Gastroesophageal sphincter (tissue), 4 donors: ENCODE results near the gene RSKR. TPM values are rescaled to one million over a fixed set of nuclear protein-coding genes. Genes with fewer than 3 reads are reported as not detected.
"Not testable (repeated sequence)": the region's sequence is repeated elsewhere in the genome, so short reads cannot be mapped to it uniquely, and the experiment has no call there.

Experiments
- ATAC-seq: fragments of 150-250 bp; one replicate; pipeline ENCODE4 v1.9.1; 2016; ENCODE audit warnings: mild to moderate bottlenecking, moderate library complexity
- H3K27ac ChIP-seq, 4 donors: fragments of 200-600 bp; sonication (generic) in 3 of 4; 1 replicate in 3 of 4; 2 replicates in 1 of 4; pipeline ENCODE4 v1.5.1; 2016 to 2019
- H3K27me3 ChIP-seq: fragments of 200-600 bp; sonication (generic); one replicate; pipeline ENCODE4 v1.5.1; 2019
- H3K36me3 ChIP-seq, 2 donors: fragments of 200-600 bp; sonication (generic); one replicate each; pipeline ENCODE4 v1.5.1; 2019; ENCODE audit warnings: control low read depth in 1 of 2
- H3K4me1 ChIP-seq, 3 donors: fragments of 200-600 bp; sonication (generic); 1 replicate in 2 of 3; 2 replicates in 1 of 3; pipeline ENCODE4 v1.5.1; 2016 to 2019; ENCODE audit warnings: control low read depth in 2 of 3
- H3K4me3 ChIP-seq, 2 donors: fragments of 200-600 bp; sonication (generic); one replicate each; pipeline ENCODE4 v1.5.1; 2019; ENCODE audit warnings: mild to moderate bottlenecking in 1 of 2, moderate library complexity in 1 of 2
- H3K9me3 ChIP-seq, 3 donors: fragments of 200-600 bp; sonication (generic); one replicate each; pipeline ENCODE4 v1.5.1; 2017 to 2019; ENCODE audit warnings: control low read depth in 2 of 3
- EP300 ChIP-seq: sonication (generic); formaldehyde crosslinking; IDR thresholded peaks from one replicate; pipeline ENCODE4 v1.6.1; 2017; ENCODE audit warnings: antibody characterized with exemption, mild to moderate bottlenecking
- POLR2A ChIP-seq, 2 donors: fragments of 450-650 bp; IDR thresholded peaks; one replicate each; pipeline ENCODE4 v1.6.1; 2017; ENCODE audit warnings: antibody characterized with exemption in 2 of 2, mild to moderate bottlenecking in 2 of 2, moderate library complexity in 1 of 2
- POLR2AphosphoS5 ChIP-seq: sonication (generic); formaldehyde crosslinking; IDR thresholded peaks from one replicate; pipeline ENCODE4 v1.6.1; 2017; ENCODE audit warnings: antibody characterized with exemption
- WGBS, 2 donors: methylation state at CpG; one replicate each; pipeline ENCODE4 v1.1.5; 2018; ENCODE audit warnings: low coverage in 1 of 2; 5-methylcytosine and 5-hydroxymethylcytosine counted together
- total RNA-seq, 4 donors: library from RNA; depleted of rRNA; stranded (reverse); fragments of >200 nt; gene quantifications; one replicate each; pipeline ENCODE4 v1.1.0, GENCODE V29; 2016
- TF ChIP-seq, protein P1 (sequence below), 4 experiments: fragments of 200-600 bp in 2 of 4; fragments of 450-650 bp in 2 of 4; sonication (generic) in 1 of 4; IDR thresholded peaks; one replicate each; pipeline ENCODE4 v1.5.1; 2017 to 2019; ENCODE audit warnings: antibody characterized with exemption in 4 of 4, mild to moderate bottlenecking in 2 of 4, moderate library complexity in 2 of 4

The RSKR gene
- total RNA-seq, 4 donors from 2014 or later: 0.59 to 8.1 (median 3.1) TPM

- peaks cover 0 to 30% (median 11%) of the 10 kb centered on the region in 3 donors for H3K4me1 ChIP-seq
- 78 to 80% methylated on average over 1 of the region's 26 CpGs for WGBS, 2 donors
- TF ChIP-seq POLR2AphosphoS5: peak; percentile 85
- TF ChIP-seq EP300: no peak
- TF ChIP-seq, protein P1, sequence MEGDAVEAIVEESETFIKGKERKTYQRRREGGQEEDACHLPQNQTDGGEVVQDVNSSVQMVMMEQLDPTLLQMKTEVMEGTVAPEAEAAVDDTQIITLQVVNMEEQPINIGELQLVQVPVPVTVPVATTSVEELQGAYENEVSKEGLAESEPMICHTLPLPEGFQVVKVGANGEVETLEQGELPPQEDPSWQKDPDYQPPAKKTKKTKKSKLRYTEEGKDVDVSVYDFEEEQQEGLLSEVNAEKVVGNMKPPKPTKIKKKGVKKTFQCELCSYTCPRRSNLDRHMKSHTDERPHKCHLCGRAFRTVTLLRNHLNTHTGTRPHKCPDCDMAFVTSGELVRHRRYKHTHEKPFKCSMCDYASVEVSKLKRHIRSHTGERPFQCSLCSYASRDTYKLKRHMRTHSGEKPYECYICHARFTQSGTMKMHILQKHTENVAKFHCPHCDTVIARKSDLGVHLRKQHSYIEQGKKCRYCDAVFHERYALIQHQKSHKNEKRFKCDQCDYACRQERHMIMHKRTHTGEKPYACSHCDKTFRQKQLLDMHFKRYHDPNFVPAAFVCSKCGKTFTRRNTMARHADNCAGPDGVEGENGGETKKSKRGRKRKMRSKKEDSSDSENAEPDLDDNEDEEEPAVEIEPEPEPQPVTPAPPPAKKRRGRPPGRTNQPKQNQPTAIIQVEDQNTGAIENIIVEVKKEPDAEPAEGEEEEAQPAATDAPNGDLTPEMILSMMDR (IDR thresholded peaks at IDR 0.05): no peak
- TF ChIP-seq POLR2A (IDR thresholded peaks at IDR 0.05): peak; percentile 62 to 68
- peak; percentile 98 for ATAC-seq
- peak within 1 kb of the TSS in 3 of 4 donors; percentile 50 to 66 (median 65) for H3K27ac ChIP-seq
- no peaks in the 10 kb centered on the region for H3K27me3 ChIP-seq
- peak within 1 kb of the TSS in 1 of 2 donors; percentile 40 for H3K4me3 ChIP-seq
- H3K9me3 ChIP-seq: no peaks in the 10 kb centered on the region
- peaks cover 0 to 5% of the 10 kb centered on the region in 2 donors for H3K36me3 ChIP-seq
These were observed 37.1 kb downstream of the RSKR start, which contains the start of gene ALDOC for GRCh38 chr17:28576758-28577465. Gene ALDOC (minus strand): TSS chr17:28576895. CDS start chr17:28575532, 1,363 bp downstream.

- WGBS, 2 donors: 58 to 85% methylated on average over 2 to 3 of the region's 3 CpGs
- H3K36me3 ChIP-seq, H3K9me3 ChIP-seq, H3K27ac ChIP-seq, H3K27me3 ChIP-seq, ATAC-seq: not testable (repeated sequence)
- Histone ChIP-seq H3K4me1 (peaks cover 0 to 32% (median 12%) of the 10 kb centered on the region in 3 donors), H3K4me3 (peak overlapping the region in 1 of 2 donors; percentile 16)
These were observed 38.0 kb downstream of the RSKR start for GRCh38 chr17:28576016-28576415.

DNA sequence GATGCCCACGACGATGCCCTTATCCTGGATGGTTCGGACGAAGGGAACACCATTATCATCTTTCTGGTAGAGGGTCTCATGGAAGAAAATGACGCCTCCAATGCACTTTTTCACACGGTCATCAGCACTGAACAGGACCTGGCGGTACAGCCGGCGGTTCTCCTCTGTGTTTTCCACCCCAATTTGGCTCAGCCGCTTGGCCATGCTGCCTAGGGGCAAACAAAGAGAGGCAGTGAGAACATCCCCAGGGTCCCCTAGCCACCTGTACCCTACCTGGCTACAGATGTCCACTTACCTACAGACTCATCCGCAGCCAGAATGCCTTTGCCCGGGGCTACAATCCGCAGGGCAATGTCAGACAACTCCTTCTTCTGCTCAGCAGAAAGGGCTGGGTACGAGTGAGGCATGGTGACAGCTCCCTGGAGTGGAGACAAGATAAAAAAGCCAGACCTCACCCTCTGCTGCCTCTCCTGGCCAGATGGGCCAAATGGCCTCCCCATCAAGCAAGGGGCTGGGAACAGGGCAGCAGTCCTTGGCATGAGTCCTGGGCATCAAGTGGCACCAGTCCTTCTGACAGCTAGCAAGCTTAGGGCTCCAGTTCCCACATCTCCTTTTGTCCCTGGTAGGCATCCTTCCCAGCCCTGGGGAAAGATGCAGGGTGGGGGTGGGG, 38.7 kb downstream of the RSKR start:
- no peak overlapping the region for H3K4me3 ChIP-seq
- H3K9me3 ChIP-seq: no peaks in the 10 kb centered on the region
- peaks cover 0 to 38% (median 14%) of the 10 kb centered on the region in 3 donors for H3K4me1 ChIP-seq
- H3K27ac ChIP-seq: no peak overlapping the region
- H3K27me3 ChIP-seq: no peaks in the 10 kb centered on the region
- no CpG with 5 or more reads among the region's 14 CpGs for WGBS, 2 donors
- ATAC-seq: no peak
- H3K36me3 ChIP-seq: peaks cover 0 to 5% of the 10 kb centered on the region in 2 donors
- TF ChIP-seq POLR2A (IDR thresholded peaks at IDR 0.05): no peak
- TF ChIP-seq, protein P1 (IDR thresholded peaks at IDR 0.05): no peak
- no peak for TF ChIP-seq EP300
- TF ChIP-seq POLR2AphosphoS5: no peak

- Histone ChIP-seq H3K27ac (no peak overlapping the region), H3K4me3 (no peak overlapping the region), H3K9me3 (no peaks in the 10 kb centered on the region), H3K4me1 (peaks cover 0 to 46% (median 17%) of the 10 kb centered on the region in 3 donors), H3K36me3 (peaks cover 0 to 5% of the 10 kb centered on the region in 2 donors), H3K27me3 (no peaks in the 10 kb centered on the region)
- TF ChIP-seq POLR2AphosphoS5 (no peak), POLR2A (IDR thresholded peaks at IDR 0.05) (no peak), EP300 (no peak)
- TF ChIP-seq, protein P1 (IDR thresholded peaks at IDR 0.05): no peak
- no peak for ATAC-seq
- WGBS, 2 donors: 88 to 100% methylated on average over 3 to 6 of the region's 7 CpGs
These were observed 39.5 kb downstream of the RSKR start for GRCh38 chr17:28574526-28574925.

DNA sequence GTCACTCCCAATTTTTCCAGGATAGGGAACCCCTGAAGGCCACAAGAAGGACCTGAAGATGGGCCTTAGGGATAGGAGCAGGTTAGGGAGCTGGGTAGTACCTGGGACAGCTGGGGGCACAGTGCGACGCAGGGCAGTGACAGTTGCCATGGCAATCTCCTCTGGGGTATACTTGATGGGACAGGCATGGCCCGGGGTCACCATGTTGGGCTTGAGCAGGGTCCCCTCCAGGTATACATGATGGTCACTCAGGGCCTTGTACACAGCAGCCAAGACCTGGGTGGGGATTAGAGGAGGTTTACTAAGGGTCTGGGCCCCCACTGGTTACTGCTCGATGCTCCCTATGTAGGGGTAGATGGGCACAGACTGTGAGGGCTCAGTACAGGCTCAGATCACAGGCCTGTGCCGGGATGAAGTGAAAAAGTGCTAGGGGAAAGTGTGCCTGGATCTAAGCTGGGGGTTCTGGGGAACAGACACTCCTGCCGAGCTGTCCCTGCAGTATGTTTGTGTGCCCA, 40.0 kb downstream of the RSKR start:
- 94 to 95% methylated on average over 4 of the region's 6 CpGs for WGBS, 2 donors
- Histone ChIP-seq H3K36me3 (peaks cover 0 to 5% of the 10 kb centered on the region in 2 donors), H3K27ac (no peak overlapping the region), H3K9me3 (no peaks in the 10 kb centered on the region), H3K4me3 (no peak overlapping the region), H3K4me1 (peaks cover 0 to 51% (median 17%) of the 10 kb centered on the region in 3 donors), H3K27me3 (no peaks in the 10 kb centered on the region)
- no peak for ATAC-seq
- TF ChIP-seq POLR2AphosphoS5 (no peak), POLR2A (IDR thresholded peaks at IDR 0.05) (no peak), EP300 (no peak)
- TF ChIP-seq, protein P1 (IDR thresholded peaks at IDR 0.05): no peak
